Activated naive CD4-positive, alpha-beta T cell treated with anti-CD3 and anti-CD28 coated beads, Interleukin-2, amount 10 ng/mL, durations not matched to agents 7 days and 5 days (primary cell): Measurements from ENCODE around the gene GHITM.
A peak's percentile ranks its signal among the peaks of the same experiment; 100 is the strongest.

Source experiments
- CTCF ChIA-PET: fragments of 350-600 bp; sonication (Branson Sonifier 250); formaldehyde crosslinking; loops from one replicate; lab custom pipeline; 2021; ENCODE audit warnings: antibody characterized with exemption; lab: Charles Lee
- DNase-seq: peaks from one replicate; pipeline ENCODE4 v3.0.0-alpha.2; 2020
- H3K27ac Mint-ChIP-seq: one replicate; pipeline ENCODE4 v1.8.0; 2021; ENCODE audit warnings: mild to moderate bottlenecking, moderate library complexity, mixed read lengths
- H3K27me3 Mint-ChIP-seq: one replicate; pipeline ENCODE4 v1.8.0; 2021; ENCODE audit warnings: mild to moderate bottlenecking, mixed read lengths
- H3K36me3 Mint-ChIP-seq: one replicate; pipeline ENCODE4 v1.8.0; 2021; ENCODE audit warnings: mixed read lengths
- H3K4me1 Mint-ChIP-seq: one replicate; pipeline ENCODE4 v1.8.0; 2021; ENCODE audit warnings: mixed read lengths
- H3K4me3 Mint-ChIP-seq: one replicate; pipeline ENCODE4 v1.8.0; 2021; ENCODE audit warnings: mild to moderate bottlenecking, moderate library complexity, mixed read lengths
- H3K9me3 Mint-ChIP-seq: one replicate; pipeline ENCODE4 v1.8.0; 2021; ENCODE audit warnings: mixed read lengths

GHITM gene

DNA sequence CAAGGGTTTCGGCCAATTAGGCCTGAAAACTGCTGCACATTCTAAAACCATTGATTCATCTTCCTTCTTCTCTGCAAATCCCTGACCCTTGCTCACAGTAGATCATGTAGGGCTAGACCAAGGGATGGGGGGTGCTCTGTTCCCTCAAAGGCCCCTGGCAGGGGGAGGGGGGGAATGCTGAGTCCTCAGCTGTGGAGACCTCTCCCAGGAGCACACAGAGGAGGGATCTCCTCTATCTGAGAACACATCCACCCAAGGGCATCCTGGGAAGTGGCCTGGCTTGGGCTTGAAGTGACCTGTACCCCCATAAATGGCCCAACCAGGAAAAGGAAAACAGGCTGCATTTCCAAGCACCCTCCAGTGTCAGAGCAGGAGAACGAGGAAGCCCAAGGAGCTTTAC lies 54.0 kb downstream of the GHITM start:
- DNase-seq = no peak
- H3K4me1 Mint-ChIP-seq = peaks cover 15% of the 10 kb centered on the region
- H3K27me3 Mint-ChIP-seq = peaks cover 66% of the 10 kb centered on the region
- H3K36me3 Mint-ChIP-seq = no peaks in the 10 kb centered on the region
- no peak overlapping the region for H3K4me3 Mint-ChIP-seq
- H3K27ac Mint-ChIP-seq = no peak overlapping the region
- no peaks in the 10 kb centered on the region for H3K9me3 Mint-ChIP-seq
- CTCF ChIA-PET = interaction anchor here (1.1 to 1.8 kb wide), 2 partner anchors 11 to 45 kb away, joined by 3 to 8 read pairs; no protein-coding TSS in a partner anchor

DNA sequence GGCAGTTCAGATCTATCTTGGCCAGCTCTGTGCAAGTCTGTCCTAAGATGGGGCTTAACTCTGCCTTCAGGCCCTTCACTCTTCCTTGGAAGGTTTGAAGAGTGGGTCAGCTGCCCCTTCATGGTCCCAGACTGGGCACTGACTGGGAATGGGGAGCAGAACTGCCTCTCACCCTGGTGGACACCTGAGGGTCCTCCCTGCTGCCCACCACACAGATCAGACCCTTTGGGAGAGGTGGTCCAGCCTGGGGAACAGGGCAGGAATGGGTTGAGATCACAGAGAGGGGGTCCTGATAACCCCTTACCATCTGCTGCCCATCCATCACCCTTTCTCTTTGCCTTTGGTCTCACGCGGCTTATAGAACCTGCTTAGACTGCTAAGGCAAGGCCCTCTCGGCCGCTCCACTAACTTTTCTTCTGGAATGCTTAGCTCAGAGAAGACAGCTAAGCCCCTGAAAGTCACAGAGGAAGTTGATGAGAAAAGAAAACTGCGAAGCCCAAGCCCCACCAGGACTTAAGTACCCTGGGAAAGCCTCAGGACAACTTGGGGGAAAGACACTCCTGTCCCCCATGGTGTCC lies 54.6 kb downstream of the GHITM start:
- CTCF ChIA-PET = interaction anchor here (1.8 kb wide), 1 partner anchor 46 kb away, joined by 8 read pairs; no protein-coding TSS in a partner anchor
- Mint-ChIP-seq H3K9me3 (no peaks in the 10 kb centered on the region), H3K4me1 (peaks cover 15% of the 10 kb centered on the region), H3K27me3 (peaks cover 72% of the 10 kb centered on the region), H3K36me3 (no peaks in the 10 kb centered on the region), H3K4me3 (peak overlapping the region; percentile 31), H3K27ac (no peak overlapping the region)
- no peak for DNase-seq

DNA sequence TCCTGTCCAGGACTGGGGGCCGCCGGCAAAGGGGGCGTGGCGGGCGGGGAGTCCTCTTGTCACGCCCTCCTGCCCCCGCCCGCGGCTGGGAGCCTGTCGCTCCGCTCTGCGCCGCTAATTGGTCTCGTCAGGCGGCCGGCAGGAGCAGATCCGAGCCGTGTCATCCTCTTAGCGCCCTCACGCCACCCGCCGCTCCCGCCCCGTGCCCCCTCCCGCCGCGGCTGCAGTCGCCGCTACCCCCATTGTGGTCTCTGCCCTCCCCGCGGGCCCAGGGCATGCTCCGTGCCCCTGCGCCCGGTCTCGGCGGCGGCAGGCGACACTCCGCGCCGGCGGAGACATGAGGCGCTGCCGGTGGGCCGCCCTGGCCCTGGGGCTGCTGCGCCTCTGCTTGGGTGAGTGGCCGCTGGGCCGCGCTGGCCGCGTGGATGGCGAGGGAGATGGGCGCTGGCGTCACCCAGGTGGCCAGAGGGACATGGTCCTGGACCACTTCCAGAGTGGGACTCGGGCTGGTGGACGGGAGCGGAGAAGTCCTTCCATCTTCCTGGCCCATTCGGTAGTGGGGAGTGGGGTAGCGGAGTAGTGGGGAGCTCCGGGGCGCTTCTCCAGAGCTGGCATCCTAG lies 55.2 kb downstream of the GHITM start, which contains the start of gene CDHR1:
Gene CDHR1 (plus strand): TSS at position 114 of the 620 bp plus-strand sequence. CDS start 224 bp downstream, at position 338.
- peaks cover 75% of the 10 kb centered on the region for H3K27me3 Mint-ChIP-seq
- peak; percentile 63 for DNase-seq
- H3K9me3 Mint-ChIP-seq = no peaks in the 10 kb centered on the region
- CTCF ChIA-PET = interaction anchor here (0.9 to 1.8 kb wide), 2 partner anchors 46 to 47 kb away, joined by 4 to 8 read pairs; no protein-coding TSS in a partner anchor
- no peak within 1 kb of the TSS for H3K27ac Mint-ChIP-seq
- peak within 1 kb of the TSS; percentile 31 for H3K4me3 Mint-ChIP-seq
- peaks cover 15% of the 10 kb centered on the region for H3K4me1 Mint-ChIP-seq
- H3K36me3 Mint-ChIP-seq = no peaks in the 10 kb centered on the region

DNA sequence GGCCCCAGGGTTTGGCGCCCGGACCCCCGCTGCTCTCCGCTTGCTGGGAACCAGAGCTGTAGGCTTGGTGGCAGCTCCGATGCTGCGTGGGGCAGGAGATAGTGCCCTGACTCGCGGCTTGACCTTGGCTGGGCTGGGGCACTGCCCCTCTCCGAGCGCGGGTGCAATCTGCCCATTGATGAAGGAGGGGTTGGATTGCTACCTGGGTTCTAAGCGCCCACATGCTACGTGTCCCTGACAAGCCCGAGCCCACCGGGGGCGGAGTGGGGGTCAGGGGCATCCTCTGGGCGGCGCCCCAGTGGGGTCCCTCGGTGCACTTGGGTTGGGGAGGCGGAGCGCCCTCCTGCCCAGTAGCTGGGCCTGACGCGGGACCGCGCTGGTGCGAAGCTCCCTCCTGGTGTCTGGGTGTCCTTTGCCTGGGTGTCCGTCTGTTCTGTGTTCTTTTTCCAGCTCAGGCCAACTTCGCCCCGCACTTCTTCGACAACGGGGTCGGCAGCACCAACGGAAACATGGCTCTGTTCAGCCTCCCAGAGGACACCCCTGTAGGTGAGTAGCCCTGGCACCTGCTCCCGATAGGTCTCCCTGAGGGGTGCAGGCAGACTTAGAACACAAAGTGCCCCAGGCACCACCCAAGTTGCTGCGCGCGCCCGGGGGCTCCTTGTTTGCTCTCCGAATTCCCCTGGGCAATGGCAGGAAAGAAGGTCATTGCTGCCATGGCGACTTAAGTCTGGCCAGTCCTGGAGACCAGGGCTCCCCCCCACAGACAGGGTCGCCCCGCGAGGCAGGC lies 55.9 kb downstream of the GHITM start:
- Mint-ChIP-seq H3K9me3 (no peaks in the 10 kb centered on the region), H3K4me1 (peaks cover 14% of the 10 kb centered on the region), H3K27ac (no peak overlapping the region), H3K27me3 (peaks cover 75% of the 10 kb centered on the region), H3K4me3 (peak overlapping the region; percentile 26), H3K36me3 (no peaks in the 10 kb centered on the region)
- CTCF ChIA-PET = interaction anchor here (0.9 kb wide), 1 partner anchor 47 kb away, joined by 4 read pairs; no protein-coding TSS in a partner anchor
- DNase-seq = no peak

DNA sequence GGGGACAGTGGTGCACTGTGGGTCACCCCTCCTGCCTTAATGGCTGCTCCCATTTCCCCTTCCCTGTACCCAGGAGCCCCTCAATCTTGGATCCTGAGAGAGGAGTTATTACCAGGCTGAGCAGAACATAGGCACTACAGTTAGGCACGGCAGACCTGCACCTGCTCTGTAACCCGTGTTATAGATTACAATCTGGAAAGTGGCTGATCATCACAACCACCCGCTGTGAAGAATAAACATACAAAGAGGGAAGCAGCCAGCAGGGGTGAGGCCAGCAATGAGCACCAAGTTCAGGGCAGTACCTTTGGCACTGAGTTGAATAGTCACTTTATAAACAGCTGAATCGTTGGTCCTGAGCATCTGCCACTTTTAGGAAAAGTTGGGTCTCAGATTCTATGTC lies 56.8 kb downstream of the GHITM start:
- Mint-ChIP-seq H3K36me3 (no peaks in the 10 kb centered on the region), H3K4me3 (no peak overlapping the region), H3K9me3 (no peaks in the 10 kb centered on the region), H3K27ac (no peak overlapping the region), H3K4me1 (peaks cover 5% of the 10 kb centered on the region), H3K27me3 (peaks cover 78% of the 10 kb centered on the region)
- CTCF ChIA-PET = no interaction called here
- DNase-seq = no peak

DNA sequence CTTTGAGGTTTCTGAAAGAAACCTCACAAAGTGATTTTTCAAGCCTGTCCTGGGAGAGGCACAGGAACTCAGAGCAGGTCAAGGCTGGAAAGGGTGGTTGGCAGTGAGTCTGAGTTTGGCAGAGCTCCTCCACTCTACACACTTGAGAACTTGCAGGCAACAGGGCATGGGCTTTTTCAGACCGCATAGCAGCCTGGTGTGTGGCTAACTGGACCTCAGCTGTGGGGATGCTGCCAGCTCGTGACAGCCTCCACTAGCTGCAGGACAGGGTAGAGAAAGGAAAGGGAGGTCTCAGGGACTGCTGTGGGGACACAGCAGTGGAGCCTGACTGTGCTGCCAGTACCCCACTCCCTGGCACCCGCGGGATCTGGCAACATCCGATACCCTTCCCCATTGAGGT lies 57.6 kb downstream of the GHITM start:
- H3K27ac Mint-ChIP-seq = no peak overlapping the region
- no peak for DNase-seq
- H3K9me3 Mint-ChIP-seq = no peaks in the 10 kb centered on the region
- H3K27me3 Mint-ChIP-seq = peaks cover 76% of the 10 kb centered on the region
- CTCF ChIA-PET = interaction anchor here (1.5 to 1.6 kb wide), 2 partner anchors 17 to 49 kb away, joined by 5 to 6 read pairs; no protein-coding TSS in a partner anchor
- H3K4me3 Mint-ChIP-seq = no peak overlapping the region
- H3K36me3 Mint-ChIP-seq = no peaks in the 10 kb centered on the region
- H3K4me1 Mint-ChIP-seq = no peaks in the 10 kb centered on the region

DNA sequence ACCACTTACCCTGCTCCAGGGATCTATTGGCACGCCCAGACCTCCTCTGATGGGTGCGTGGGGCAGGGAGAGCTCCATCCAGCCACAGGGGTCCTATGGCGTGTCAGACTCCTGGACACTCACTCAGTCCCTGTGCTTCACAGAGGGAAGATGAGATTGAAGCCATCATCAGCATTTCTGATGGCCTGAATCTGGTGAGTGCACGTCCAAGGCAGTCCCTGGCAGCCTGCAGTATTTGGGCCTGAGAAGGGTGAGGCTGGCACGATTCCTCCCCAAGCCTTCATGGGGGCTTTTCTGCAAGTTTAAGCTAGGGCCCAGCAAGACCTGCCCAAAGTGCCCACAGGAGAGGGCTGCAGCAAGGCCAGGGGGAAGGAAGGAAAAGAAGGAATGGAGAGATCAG lies 58.3 kb downstream of the GHITM start:
- Mint-ChIP-seq H3K27me3 (peaks cover 69% of the 10 kb centered on the region), H3K9me3 (no peaks in the 10 kb centered on the region), H3K27ac (no peak overlapping the region), H3K4me3 (no peak overlapping the region), H3K4me1 (no peaks in the 10 kb centered on the region), H3K36me3 (no peaks in the 10 kb centered on the region)
- no peak for DNase-seq
- CTCF ChIA-PET = interaction anchor here (1.5 to 1.6 kb wide), 2 partner anchors 16 to 49 kb away, joined by 5 to 6 read pairs; no protein-coding TSS in a partner anchor

DNA sequence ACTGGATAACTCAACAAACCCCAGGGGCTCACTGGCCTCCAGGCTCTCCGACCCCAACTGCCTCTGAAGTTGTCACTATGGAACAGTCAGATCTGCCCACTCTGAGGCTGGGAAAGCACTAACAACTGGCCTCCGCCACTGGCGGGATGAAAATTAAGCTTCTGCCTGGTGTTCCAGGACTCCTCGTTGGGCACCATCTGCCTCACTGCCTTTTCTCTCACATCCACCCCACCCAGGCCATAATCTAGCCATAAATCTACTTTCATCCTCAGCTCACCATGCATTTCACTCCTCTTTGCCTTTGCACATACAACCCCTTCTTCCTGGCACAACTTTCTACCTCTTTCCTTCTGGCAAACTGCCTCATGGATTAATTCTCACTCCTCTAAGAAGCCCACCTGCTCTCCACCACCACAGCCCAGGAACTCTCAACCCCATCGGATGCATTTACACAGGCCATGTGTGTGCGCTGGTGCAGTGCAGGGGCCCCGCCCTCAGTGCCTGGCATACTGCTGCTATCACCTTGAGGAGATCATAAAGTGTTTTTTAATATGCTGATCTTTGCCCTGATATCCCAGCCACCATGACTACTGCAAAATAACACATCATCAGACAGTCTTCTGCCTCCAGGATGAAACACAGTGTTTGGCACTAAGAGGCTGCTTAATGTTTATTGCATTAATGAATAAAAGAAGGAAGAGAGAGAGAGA lies 59.1 kb downstream of the GHITM start:
- no peak overlapping the region for H3K4me3 Mint-ChIP-seq
- CTCF ChIA-PET = interaction anchor here (1.5 to 1.6 kb wide), 2 partner anchors 16 to 50 kb away, joined by 5 to 6 read pairs; no protein-coding TSS in a partner anchor

DNA sequence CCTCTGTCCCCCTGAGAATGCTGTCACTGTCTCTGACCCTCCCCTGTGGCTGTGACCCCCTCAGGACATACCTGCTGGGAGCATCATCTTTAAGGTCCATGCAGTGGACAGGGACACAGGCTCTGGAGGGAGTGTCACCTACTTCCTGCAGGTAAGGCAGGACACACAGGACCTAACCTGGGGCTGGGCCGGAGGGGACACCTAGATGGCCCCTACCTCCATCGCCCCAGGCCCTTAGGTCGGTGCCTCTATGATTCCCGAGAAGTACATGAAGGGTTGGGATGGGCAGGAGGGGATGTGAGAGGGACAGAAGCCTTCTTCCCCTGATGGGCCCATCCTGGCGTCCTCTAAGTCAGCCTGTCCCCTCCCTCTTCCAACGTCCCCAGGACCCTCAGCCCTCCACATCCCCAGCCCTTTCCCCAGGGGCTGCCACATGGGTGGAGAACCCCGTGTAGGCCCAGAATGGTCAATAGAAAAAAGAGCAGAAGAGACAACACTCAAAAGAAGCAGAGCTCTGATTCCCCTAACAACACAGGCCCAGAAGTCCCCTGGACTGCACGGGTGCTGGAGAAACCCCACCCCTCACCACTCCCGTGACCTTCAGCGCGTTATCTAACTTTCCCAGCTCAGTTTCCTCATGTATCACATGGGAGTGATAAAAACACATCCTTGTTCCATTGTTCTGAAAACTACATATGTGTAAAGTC lies 61.4 kb downstream of the GHITM start:
- Mint-ChIP-seq H3K36me3 (no peaks in the 10 kb centered on the region), H3K27me3 (peaks cover 41% of the 10 kb centered on the region), H3K9me3 (no peaks in the 10 kb centered on the region), H3K4me1 (no peaks in the 10 kb centered on the region), H3K4me3 (no peak overlapping the region), H3K27ac (no peak overlapping the region)
- DNase-seq = no peak
- CTCF ChIA-PET = interaction anchor here (1.4 kb wide), 2 partner anchors 51 to 53 kb away, joined by 3 to 7 read pairs; no protein-coding TSS in a partner anchor

More for the DNA sequence above, 59.1 kb downstream of the GHITM start:
- no peaks in the 10 kb centered on the region for H3K4me1 Mint-ChIP-seq
- H3K27ac Mint-ChIP-seq = no peak overlapping the region
- H3K27me3 Mint-ChIP-seq = peaks cover 62% of the 10 kb centered on the region
- no peaks in the 10 kb centered on the region for H3K9me3 Mint-ChIP-seq
- no peaks in the 10 kb centered on the region for H3K36me3 Mint-ChIP-seq
- DNase-seq = no peak

DNA sequence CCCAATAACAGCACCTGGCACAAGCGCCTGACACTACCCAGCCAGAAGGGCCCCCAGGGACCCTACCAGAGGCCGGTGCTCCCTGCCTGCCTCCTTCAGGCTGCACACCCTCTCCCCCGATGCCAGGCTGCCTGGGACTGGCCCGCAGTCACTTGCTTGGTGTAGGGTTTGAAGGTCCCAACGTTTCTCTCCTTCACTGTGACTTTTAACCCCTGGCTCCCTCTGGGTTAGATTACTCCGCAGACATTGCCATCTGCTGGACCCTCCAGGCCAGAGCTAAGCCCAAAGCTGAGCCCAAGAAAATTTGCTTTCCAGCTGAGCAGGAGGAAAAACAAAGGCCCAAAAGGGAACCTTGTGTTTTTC lies 61.9 kb downstream of the GHITM start:
- CTCF ChIA-PET = interaction anchor here (1.4 to 8.0 kb wide), 3 partner anchors 52 to 54 kb away, joined by 3 to 146 read pairs (median 7); no protein-coding TSS in a partner anchor
- no peak overlapping the region for H3K4me3 Mint-ChIP-seq

DNA sequence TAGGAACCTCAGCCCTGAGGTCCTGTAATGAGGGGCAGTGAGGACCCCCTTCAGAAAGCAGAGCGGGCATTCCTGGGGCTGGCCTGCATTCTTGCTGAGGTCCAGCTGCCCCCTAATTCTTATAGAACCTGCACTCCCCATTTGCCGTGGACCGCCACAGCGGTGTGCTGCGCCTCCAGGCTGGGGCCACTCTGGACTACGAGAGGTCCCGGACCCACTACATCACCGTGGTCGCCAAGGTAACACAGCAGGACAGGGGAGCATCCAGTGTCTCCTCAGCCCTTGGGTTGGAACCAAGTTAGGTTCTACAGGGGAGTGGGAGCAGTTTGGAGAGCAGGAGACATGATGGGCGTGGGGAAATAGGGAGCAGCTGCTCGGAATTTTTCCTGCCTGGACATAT lies 62.4 kb downstream of the GHITM start:
- Mint-ChIP-seq H3K36me3 (no peaks in the 10 kb centered on the region), H3K4me3 (no peak overlapping the region), H3K27ac (no peak overlapping the region), H3K9me3 (no peaks in the 10 kb centered on the region), H3K4me1 (no peaks in the 10 kb centered on the region), H3K27me3 (peaks cover 34% of the 10 kb centered on the region)
- CTCF ChIA-PET = interaction anchor here (0.9 to 8.0 kb wide), 3 partner anchors 54 to 61 kb away, joined by 3 to 146 read pairs (median 4); no protein-coding TSS in a partner anchor
- no peak for DNase-seq

More for the DNA sequence above, 61.9 kb downstream of the GHITM start:
- Mint-ChIP-seq H3K36me3 (no peaks in the 10 kb centered on the region), H3K9me3 (no peaks in the 10 kb centered on the region), H3K27me3 (peaks cover 37% of the 10 kb centered on the region), H3K4me1 (no peaks in the 10 kb centered on the region), H3K27ac (peak overlapping the region; percentile 28)
- DNase-seq = no peak

DNA sequence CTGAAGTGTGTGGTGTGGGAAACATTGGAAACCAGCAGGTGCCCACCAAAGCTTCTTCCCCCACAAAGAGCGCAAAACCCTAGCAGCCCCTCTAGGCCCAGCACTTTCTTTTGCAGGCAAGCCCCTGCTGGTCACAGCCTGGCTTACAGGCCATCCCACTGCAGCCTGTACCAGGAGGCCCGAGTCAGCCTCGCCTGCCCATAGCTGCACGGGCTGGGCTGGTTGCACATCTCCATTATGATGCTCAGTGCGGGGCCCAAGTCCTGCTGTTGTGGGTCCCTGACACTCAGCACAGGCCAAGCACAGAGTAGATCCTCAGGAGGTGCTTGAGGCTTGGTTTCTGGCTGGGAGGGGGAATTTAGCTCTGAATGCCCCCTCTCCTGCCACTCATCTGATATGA lies 63.0 kb downstream of the GHITM start:
- no peaks in the 10 kb centered on the region for H3K36me3 Mint-ChIP-seq
- no peaks in the 10 kb centered on the region for H3K4me1 Mint-ChIP-seq
- no peak overlapping the region for H3K27ac Mint-ChIP-seq
- no peak overlapping the region for H3K4me3 Mint-ChIP-seq
- H3K27me3 Mint-ChIP-seq = peaks cover 33% of the 10 kb centered on the region
- CTCF ChIA-PET = interaction anchor here (0.9 to 8.0 kb wide), 3 partner anchors 54 to 62 kb away, joined by 3 to 146 read pairs (median 4); no protein-coding TSS in a partner anchor
- no peak for DNase-seq
- no peaks in the 10 kb centered on the region for H3K9me3 Mint-ChIP-seq
